Adrenal gland (tissue), 12 donors: ENCODE measurements around the gene ZMYND8. TPM values are rescaled to one million over a fixed set of nuclear protein-coding genes. Genes with fewer than 3 reads are reported as not detected.
"Not testable (repeated sequence)": the region's sequence is repeated elsewhere in the genome, so short reads cannot be mapped to it uniquely, and the experiment has no call there.

Experiments used
- DNase-seq, 7 donors: peaks; one replicate each; pipeline ENCODE4 v3.0.0-alpha.2; 2019 to 2020
- H3K27ac ChIP-seq, 5 donors: fragments of 200-600 bp; sonication (generic) in 4 of 5; 1 replicate in 3 of 5; 2 replicates in 2 of 5; pipeline versions ENCODE4 v1.5.1 to v1.8.0; 2016 to 2020; ENCODE audit warnings: mild to moderate bottlenecking in 1 of 5
- H3K27me3 ChIP-seq: fragments of 200-600 bp; 2 replicates; pipeline ENCODE4 v1.8.0; 2021
- H3K36me3 ChIP-seq, 2 donors: fragments of 200-600 bp; replicated peaks in 1 of 2; 1 replicate in 1 of 2; 2 replicates in 1 of 2; pipeline versions ENCODE4 v1.5.1 to v1.8.0; 2018 to 2022
- H3K4me1 ChIP-seq, 2 donors: fragments of 200-600 bp; replicated peaks in 1 of 2; 1 replicate in 1 of 2; 2 replicates in 1 of 2; pipeline versions ENCODE4 v1.5.1 to v1.8.0; 2018 to 2021
- H3K4me3 ChIP-seq, 4 donors: fragments of 200-600 bp; sonication (generic) in 3 of 4; one replicate each; pipeline ENCODE4 v1.5.1; 2016 to 2018
- H3K9me3 ChIP-seq, 3 donors: fragments of 200-600 bp; sonication (generic) in 1 of 3; replicated peaks in 1 of 3; 1 replicate in 2 of 3; 2 replicates in 1 of 3; pipeline versions ENCODE4 v1.5.1 to v1.8.0; 2016 to 2021
- POLR2A ChIP-seq, 2 donors: fragments of 450-650 bp; IDR thresholded peaks; one replicate each; pipeline ENCODE4 v1.6.1; 2017; ENCODE audit warnings: antibody characterized with exemption in 2 of 2, mild to moderate bottlenecking in 2 of 2, moderate library complexity in 1 of 2
- WGBS, 4 donors: extraction: QIAGEN DNeasy Blood & Tissue Kit in 2 of 4; methylation state at CpG; one replicate each; pipeline versions ENCODE4 v1.1.5 to v1.1.7; 2013 to 2017; 5-methylcytosine and 5-hydroxymethylcytosine counted together
- intact Hi-C, 2 donors: fragments of 100-400 bp; cut with DNase I; formaldehyde crosslinking; loops; one replicate each; pipeline versions ENCODE4 v1.14.1 to v1.15.0; 2022 to 2023
- polyA plus RNA-seq, 3 donors: library from polyadenylated mRNA; stranded (reverse); fragments of 200-250 nt in 2 of 3; fragments of 350-450 nt in 1 of 3; fragmentation: Illumina TruSeq in 1 of 3; extraction: RNeasy Lipid Tissue Mini Kit (QIAGEN cat#74804) in 1 of 3; gene quantifications; one replicate each; pipeline ENCODE4 v1.2.3, GENCODE V29; 2013 to 2014
- total RNA-seq, 9 donors: library from RNA; depleted of rRNA in 4 of 9; stranded (reverse); fragments of >200 nt in 4 of 9; fragments of 120-200 nt in 1 of 9; fragmentation: NEBNext Ultra II Directional in 1 of 9; extraction: Animal tissue kit (Norgen Biotek cat#: 25700) in 1 of 9; gene quantifications; one replicate each; pipeline versions ENCODE4 v1.1.0 to v1.2.4, GENCODE V29; 2013 to 2023
- TF ChIP-seq, protein P1 (sequence below), 6 experiments: fragments of 450-650 bp in 4 of 6; fragments of 200-600 bp in 2 of 6; sonication (generic) in 1 of 6; IDR thresholded peaks; 1 replicate in 5 of 6; 2 replicates in 1 of 6; pipeline versions ENCODE4 v1.5.1 to v1.8.0; 2016 to 2021; ENCODE audit warnings: antibody characterized with exemption in 6 of 6, mild to moderate bottlenecking in 2 of 6, moderate library complexity in 1 of 6
- donor health status: healthy with polysubstance abuse.
- donor health status: Bipolar disorder and iron deficiency.
- donor health status: DM: yes; HTN: yes; CAD: no.
- donor health status: DM: no; HTN: no; CAD: no.
- donor health status: DM: no; HTN: no; CAD: no.
- donor health status: DM: yes; HTN: yes; CAD: no.

ZMYND8 gene
- total and polyA plus RNA-seq, 12 donors = 37.0 to 116 (median 67.2) TPM

DNA sequence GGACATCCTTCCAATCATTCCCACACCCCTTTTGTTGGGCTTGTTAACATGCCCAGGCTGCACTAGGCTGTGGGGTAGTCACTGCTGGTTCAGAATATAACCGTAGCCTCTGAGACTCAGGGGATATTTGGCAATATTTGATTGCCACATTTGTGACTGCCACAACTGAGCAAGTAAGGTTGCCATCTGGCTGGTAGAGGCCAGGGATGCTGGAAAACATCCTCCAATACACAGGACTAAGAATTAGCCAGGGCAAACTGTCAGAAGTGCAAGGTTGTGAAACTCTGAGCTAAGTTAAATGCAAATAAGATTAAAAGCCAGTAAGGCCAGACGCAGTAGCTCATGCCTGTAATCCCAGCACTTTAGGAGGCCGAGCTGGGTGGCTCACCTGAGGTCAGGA, 112.0 kb downstream of the ZMYND8 start:
- Histone ChIP-seq H3K36me3 (peaks cover 0 to 61% of the 10 kb centered on the region in 2 donors), H3K27me3 (no peaks in the 10 kb centered on the region), H3K9me3 (no peaks in the 10 kb centered on the region), H3K4me3 (no peak overlapping the region), H3K4me1 (peaks cover 0 to 28% of the 10 kb centered on the region in 2 donors), H3K27ac (peak overlapping the region in 1 of 5 donors; percentile 21)
- 78 to 90% (median 86%) methylated on average over 3 of the region's 3 CpGs for WGBS, 4 donors
- intact Hi-C loops = no loop called here
- no peak for DNase-seq
- no peak for TF ChIP-seq POLR2A (IDR thresholded peaks at IDR 0.05)
- TF ChIP-seq, protein P1, sequence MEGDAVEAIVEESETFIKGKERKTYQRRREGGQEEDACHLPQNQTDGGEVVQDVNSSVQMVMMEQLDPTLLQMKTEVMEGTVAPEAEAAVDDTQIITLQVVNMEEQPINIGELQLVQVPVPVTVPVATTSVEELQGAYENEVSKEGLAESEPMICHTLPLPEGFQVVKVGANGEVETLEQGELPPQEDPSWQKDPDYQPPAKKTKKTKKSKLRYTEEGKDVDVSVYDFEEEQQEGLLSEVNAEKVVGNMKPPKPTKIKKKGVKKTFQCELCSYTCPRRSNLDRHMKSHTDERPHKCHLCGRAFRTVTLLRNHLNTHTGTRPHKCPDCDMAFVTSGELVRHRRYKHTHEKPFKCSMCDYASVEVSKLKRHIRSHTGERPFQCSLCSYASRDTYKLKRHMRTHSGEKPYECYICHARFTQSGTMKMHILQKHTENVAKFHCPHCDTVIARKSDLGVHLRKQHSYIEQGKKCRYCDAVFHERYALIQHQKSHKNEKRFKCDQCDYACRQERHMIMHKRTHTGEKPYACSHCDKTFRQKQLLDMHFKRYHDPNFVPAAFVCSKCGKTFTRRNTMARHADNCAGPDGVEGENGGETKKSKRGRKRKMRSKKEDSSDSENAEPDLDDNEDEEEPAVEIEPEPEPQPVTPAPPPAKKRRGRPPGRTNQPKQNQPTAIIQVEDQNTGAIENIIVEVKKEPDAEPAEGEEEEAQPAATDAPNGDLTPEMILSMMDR (IDR thresholded peaks at IDR 0.05) = no peak

DNA sequence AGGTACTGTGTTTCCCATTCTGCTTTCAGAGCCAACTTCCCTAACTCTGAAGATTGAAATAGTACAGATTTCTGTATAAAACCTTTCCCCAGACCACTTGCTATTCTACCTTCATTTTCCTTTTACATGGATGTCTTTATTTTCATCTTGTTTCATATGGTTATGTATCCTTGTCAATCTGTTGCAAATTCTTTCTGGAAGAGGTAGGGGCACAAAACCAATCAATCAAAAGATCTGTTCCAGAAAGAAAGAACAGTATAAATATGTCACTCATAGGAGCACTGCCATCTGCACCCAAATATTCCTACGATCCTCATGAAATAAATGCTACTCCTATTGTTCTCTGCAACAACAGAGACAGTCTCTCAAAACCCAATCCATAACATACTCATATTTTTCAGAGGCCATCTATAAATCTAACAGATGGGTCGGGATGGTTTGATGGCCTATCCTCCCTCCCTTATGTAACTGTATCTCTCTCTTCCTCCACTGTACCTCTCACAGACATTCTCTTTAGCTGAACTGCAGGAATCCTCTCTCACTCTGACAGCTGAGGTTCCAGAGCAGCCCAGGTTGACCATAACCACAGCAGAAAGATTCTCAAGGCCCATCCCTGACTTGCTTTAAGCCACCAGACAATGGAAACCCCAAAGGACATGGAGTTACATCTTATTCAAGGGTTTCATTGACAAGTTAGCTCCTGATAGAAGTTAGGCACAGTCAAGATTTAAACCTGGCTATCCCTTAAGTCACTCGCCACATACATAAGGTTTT, 112.8 kb downstream of the ZMYND8 start:
- peaks cover 0 to 61% of the 10 kb centered on the region in 2 donors for H3K36me3 ChIP-seq
- TF ChIP-seq, protein P1 (IDR thresholded peaks at IDR 0.05) = no peak
- no peak for TF ChIP-seq POLR2A (IDR thresholded peaks at IDR 0.05)
- 92 to 95% (median 93%) methylated on average over 3 of the region's 3 CpGs for WGBS, 4 donors
- intact Hi-C loops = no loop called here
- H3K9me3 ChIP-seq = no peaks in the 10 kb centered on the region
- H3K4me3 ChIP-seq = no peak overlapping the region
- no peak for DNase-seq
- peak overlapping the region in 1 of 5 donors; percentile 20 for H3K27ac ChIP-seq
- no peaks in the 10 kb centered on the region for H3K27me3 ChIP-seq
- peaks cover 0 to 28% of the 10 kb centered on the region in 2 donors for H3K4me1 ChIP-seq

GRCh38 chr20:47243003-47243402, 113.5 kb downstream of the ZMYND8 start:
- DNase-seq = no peak
- peaks cover 0 to 28% of the 10 kb centered on the region in 2 donors for H3K4me1 ChIP-seq
- no peak overlapping the region for H3K27ac ChIP-seq
- no peaks in the 10 kb centered on the region for H3K27me3 ChIP-seq
- TF ChIP-seq, protein P1 (IDR thresholded peaks at IDR 0.05) = no peak
- no peak for TF ChIP-seq POLR2A (IDR thresholded peaks at IDR 0.05)
- 91 to 98% (median 95%) methylated on average over 4 of the region's 4 CpGs for WGBS, 4 donors
- H3K36me3 ChIP-seq = peaks cover 0 to 61% of the 10 kb centered on the region in 2 donors
- H3K9me3 ChIP-seq = no peaks in the 10 kb centered on the region
- no peak overlapping the region for H3K4me3 ChIP-seq
- intact Hi-C loops = no loop called here

- H3K27me3 ChIP-seq = no peaks in the 10 kb centered on the region
- H3K4me3 ChIP-seq = no peak overlapping the region
- DNase-seq = no peak
- H3K4me1 ChIP-seq = peaks cover 0 to 18% of the 10 kb centered on the region in 2 donors
- TF ChIP-seq, protein P1 (IDR thresholded peaks at IDR 0.05) = no peak
- no peak for TF ChIP-seq POLR2A (IDR thresholded peaks at IDR 0.05)
- intact Hi-C loops = no loop called here
- H3K36me3 ChIP-seq = peaks cover 0 to 61% of the 10 kb centered on the region in 2 donors
- 77 to 85% (median 79%) methylated on average over 8 of the region's 8 CpGs for WGBS, 4 donors
- H3K9me3 ChIP-seq = no peaks in the 10 kb centered on the region
- no peak overlapping the region for H3K27ac ChIP-seq
These were observed 115.1 kb downstream of the ZMYND8 start for GRCh38 chr20:47241345-47241781.

DNA sequence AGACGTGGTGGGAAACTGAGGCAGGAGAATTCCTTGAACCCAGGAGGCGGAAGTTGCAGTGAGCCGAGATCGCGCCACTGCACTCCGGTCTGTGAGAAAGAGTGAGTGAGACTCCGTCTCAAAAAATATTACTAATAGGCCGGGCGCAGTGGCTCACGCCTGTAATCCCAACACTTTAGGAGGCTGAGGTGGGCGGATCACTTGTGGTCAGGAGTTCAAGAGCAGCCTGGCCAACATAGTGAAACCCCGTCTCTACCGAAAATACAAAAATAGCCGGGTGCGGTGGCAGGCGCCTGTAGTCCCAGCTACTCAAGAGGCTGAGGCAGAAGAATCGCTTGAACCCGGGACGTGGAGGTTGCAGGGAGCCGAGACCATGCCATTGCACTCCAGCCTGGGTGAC, 116.4 kb downstream of the ZMYND8 start:
- 96 to 98% (median 97%) methylated on average over 20 of the region's 20 CpGs for WGBS, 4 donors
- intact Hi-C loops, H3K27ac ChIP-seq, H3K9me3 ChIP-seq, DNase-seq, H3K4me3 ChIP-seq, H3K27me3 ChIP-seq: not testable (repeated sequence)
- Histone ChIP-seq H3K4me1 (peaks cover 0 to 12% of the 10 kb centered on the region in 2 donors), H3K36me3 (peaks cover 0 to 61% of the 10 kb centered on the region in 2 donors)
